AG10803 (cell line): Measurements from ENCODE around the gene FNDC1.
A peak's percentile ranks its signal among the peaks of the same experiment; 100 is the strongest.

Experiments
- DNase-seq: peaks from one replicate; pipeline ENCODE4 v3.0.0; 2010; ENCODE audit warnings: low read depth
- H3K4me3 ChIP-seq: 2 replicates; pipeline ENCODE4 v1.5.1; 2011; ENCODE audit warnings: mild to moderate bottlenecking, low read length, control low read depth
- TF ChIP-seq, protein P1 (sequence below): conservative IDR thresholded peaks from 2 replicates; pipeline ENCODE4 v1.5.1; 2011; ENCODE audit warnings: mild to moderate bottlenecking, low read length, control low read depth, inconsistent platforms

The FNDC1 gene

DNA sequence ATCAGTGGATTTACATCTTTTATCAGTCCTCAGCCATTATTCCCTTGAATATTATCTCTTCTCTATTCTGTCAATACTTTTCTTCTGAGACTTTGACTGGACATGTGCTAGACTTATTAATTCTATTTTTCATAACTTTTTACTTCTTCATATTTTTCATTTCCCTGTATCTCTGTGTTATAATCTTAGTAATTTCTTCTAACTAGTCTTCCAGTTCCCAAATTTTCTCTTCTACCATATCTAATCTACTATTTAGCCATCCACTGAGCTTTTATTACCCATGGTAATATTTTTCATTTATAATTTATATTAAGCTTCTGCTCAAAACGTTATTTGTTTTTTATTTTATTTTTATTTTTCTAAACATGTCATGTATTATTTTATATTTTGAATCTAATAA lies 13.1 kb upstream of the FNDC1 start:
- TF ChIP-seq, protein P1, sequence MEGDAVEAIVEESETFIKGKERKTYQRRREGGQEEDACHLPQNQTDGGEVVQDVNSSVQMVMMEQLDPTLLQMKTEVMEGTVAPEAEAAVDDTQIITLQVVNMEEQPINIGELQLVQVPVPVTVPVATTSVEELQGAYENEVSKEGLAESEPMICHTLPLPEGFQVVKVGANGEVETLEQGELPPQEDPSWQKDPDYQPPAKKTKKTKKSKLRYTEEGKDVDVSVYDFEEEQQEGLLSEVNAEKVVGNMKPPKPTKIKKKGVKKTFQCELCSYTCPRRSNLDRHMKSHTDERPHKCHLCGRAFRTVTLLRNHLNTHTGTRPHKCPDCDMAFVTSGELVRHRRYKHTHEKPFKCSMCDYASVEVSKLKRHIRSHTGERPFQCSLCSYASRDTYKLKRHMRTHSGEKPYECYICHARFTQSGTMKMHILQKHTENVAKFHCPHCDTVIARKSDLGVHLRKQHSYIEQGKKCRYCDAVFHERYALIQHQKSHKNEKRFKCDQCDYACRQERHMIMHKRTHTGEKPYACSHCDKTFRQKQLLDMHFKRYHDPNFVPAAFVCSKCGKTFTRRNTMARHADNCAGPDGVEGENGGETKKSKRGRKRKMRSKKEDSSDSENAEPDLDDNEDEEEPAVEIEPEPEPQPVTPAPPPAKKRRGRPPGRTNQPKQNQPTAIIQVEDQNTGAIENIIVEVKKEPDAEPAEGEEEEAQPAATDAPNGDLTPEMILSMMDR: no peak
- no peak overlapping the region for H3K4me3 ChIP-seq

DNA sequence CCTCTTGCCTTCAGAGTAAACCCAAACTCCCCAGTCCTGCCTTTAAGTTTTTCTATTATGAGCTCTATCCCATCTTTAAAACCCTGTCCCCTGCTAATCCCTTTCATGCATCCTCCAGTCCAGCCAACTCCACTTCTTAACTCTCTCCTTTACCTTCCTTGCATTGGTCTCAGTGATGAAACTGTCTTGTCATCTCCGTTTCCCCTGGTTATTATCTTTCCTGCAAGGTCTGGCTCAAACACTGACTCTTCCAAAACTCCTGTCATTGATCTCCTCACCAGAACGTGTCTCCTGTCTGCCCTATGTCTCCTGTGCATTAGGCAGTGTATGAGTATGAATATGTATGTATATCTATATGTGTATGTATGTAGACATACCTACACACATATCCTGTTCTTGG lies 11.8 kb upstream of the FNDC1 start:
- H3K4me3 ChIP-seq: no peak overlapping the region
- DNase-seq: no peak
- TF ChIP-seq, protein P1: no peak

More for the DNA sequence above, 13.1 kb upstream of the FNDC1 start:
- no peak for DNase-seq

DNA sequence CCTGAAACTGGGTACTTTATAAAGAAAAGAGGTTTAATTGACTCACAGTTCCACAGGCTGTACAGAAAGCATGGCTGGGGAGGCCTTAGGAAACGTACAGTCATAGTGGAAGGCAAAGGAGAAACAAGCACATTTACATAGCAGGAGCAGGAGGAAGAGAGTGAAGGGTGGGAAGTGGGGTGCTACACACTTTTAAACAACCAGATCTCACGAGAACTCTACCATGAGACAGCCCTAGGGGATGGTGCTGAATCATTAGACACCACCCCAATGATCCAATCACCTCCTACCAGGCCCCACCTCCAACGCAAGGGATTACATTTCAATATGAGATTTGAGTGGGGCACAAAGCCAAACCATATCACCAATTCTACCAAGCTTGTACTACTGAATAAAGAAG lies 7.4 kb upstream of the FNDC1 start:
- TF ChIP-seq, protein P1: no peak
- H3K4me3 ChIP-seq: no peak overlapping the region
- DNase-seq: no peak

DNA sequence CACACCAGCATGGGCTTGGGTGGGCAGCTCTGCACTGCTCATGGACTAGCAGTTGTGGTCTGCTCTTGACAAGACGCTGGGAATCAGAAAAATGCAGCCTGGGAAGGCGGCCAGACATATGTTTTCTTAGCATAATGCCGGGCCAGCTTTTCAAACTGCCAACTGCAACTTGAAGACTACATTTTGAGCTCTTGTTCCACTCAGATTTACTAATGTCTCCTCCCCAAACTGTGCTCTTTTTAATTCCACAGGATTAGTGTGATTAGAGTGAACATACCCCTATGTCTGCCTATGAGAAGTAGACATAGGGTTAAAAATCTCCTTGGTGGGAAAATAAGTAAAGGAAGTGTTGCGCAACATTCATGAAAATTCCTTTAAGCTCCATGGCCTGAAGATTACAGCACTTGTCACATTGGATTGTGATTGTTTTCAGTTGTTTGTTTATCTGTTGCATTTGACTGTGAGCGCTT lies 5.3 kb upstream of the FNDC1 start:
- no peak overlapping the region for H3K4me3 ChIP-seq
- DNase-seq: peak; percentile 79
- TF ChIP-seq, protein P1: no peak

DNA sequence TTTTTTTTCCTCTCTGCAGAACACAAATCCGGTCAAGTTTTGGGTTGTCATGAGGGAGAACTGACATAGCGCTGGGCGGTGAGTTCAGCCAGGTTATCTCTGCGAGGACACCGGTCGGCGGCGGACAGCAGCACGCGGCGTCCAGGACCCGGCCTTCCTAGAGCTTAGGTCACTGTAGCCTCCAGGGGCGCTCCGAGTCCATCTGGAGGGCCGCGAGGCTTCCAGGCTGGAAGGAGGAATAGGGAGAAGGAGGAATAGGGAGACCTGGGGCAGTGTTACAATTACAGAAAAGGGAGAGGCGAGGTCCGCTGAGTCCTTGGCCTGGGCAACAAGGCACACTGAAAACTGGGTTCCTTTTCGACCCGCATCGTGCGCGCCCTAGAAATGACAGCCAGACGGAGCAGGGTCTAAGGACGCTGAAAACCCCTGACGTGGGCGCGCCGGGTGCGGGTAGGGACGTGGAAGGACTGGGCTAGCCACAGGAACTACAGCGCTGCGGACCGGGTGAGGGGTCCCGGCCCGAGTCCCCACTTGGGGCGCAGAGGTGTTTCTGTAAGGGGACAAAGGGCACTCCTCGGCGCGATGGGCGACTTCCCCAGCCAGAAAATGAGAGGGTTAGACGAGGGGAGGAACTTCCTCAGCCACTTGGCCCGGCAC lies 536 bp upstream of the FNDC1 start:
- DNase-seq: peak; percentile 54
- H3K4me3 ChIP-seq: peak overlapping the region; percentile 54
- TF ChIP-seq, protein P1: peak; percentile 53

DNA sequence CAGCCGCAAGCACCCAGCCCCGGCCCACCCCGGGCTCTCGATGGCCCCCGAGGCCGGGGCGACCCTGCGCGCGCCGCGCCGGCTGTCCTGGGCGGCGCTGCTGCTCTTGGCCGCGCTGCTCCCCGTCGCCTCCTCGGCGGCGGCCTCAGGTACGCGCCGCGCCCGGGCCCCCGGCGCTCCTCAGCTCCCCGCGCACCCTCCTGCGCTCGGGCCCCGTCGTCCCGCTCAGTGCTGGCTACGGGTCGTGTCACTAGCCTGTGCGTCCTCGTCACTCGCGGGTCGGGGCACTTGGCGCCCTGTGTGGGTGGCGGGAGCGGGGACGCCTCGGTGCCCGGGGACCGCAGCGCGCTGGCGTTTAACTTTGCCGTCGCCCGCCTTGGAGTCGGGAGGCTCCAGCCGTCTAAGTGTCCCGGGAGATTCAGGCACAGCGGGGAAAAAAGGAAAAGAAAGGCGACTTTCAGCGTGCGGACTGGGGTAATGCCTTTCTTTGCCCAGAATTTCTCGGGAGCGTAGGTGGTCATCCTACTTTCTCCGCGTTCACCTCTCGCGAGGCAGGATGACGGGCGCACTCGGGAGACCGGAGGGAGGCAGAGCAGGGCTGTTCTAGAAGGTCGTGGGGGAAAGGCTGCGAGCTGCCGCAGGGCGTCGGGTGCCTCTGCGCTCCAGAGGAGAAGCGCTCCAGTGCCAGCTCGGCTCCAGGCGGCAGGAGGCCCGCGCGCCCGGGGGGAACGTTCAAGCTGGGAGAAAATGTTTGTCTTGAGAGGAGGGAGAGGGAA lies 545 bp downstream of the FNDC1 start:
- TF ChIP-seq, protein P1: 0 out of 2 replicates have a peak, but pooled peaks have one; percentile 7
- peak; percentile 47 for DNase-seq
- H3K4me3 ChIP-seq: peak overlapping the region; percentile 60

DNA sequence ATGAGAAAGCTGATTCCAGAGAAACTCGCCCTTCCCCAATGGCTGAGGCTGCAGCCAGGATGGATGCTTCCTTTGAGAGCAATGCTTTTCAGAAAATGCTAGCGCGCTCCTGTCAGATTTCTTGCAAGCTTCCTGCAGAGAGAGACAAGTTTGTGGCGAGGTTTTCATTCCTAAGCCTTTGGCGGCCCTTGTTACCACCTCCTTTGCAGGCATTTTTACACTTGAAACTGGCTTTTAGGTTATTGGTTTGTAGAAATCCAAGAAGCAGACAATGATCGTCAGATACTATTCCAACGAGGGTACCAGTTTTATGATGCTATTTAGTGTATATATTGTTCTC lies 1.1 kb downstream of the FNDC1 start:
- TF ChIP-seq, protein P1: no peak
- peak overlapping the region; percentile 60 for H3K4me3 ChIP-seq
- DNase-seq: peak; percentile 45
